Fibroblast of lung (primary cell): Measurements from ENCODE around the gene TMEM119. TPM values are rescaled to one million over a fixed set of nuclear protein-coding genes. Genes with fewer than 3 reads are reported as not detected.

Experiments
- DNase-seq, 2 donors: peaks; one replicate each; pipeline versions ENCODE4 v3.0.0 to v3.0.0-alpha.2; 2010; ENCODE audit warnings: low read depth in 2 of 2
- H2AFZ ChIP-seq: 2 replicates; pipeline ENCODE4 v1.5.1; 2012; ENCODE audit warnings: low read length, control low read depth, inconsistent platforms
- H3K27ac ChIP-seq: 2 replicates; pipeline ENCODE4 v1.5.1; 2011; ENCODE audit warnings: low read length, control low read depth; ENCODE audit not compliant: insufficient read depth
- H3K27me3 ChIP-seq: 2 replicates; pipeline ENCODE4 v1.5.1; 2011; ENCODE audit warnings: mild to moderate bottlenecking, low read length; ENCODE audit not compliant: control insufficient read depth, insufficient read depth
- H3K36me3 ChIP-seq: 2 replicates; pipeline ENCODE4 v1.5.1; 2011; ENCODE audit warnings: low read length; ENCODE audit not compliant: control insufficient read depth, insufficient read depth
- H3K4me1 ChIP-seq: 2 replicates; pipeline ENCODE4 v1.5.1; 2011; ENCODE audit warnings: low read length; ENCODE audit not compliant: control insufficient read depth, insufficient read depth; ENCODE audit errors: extremely low read depth
- H3K4me2 ChIP-seq: 2 replicates; pipeline ENCODE4 v1.5.1; 2011; ENCODE audit warnings: low read length, control low read depth; ENCODE audit not compliant: insufficient read depth; ENCODE audit errors: extremely low read depth
- H3K4me3 ChIP-seq, 4 experiments: fragments of 200-600 bp in 1 of 4; sonication (generic) in 1 of 4; replicated peaks in 1 of 4; 2 replicates each; pipeline ENCODE4 v1.5.1; 2011 to 2016; ENCODE audit warnings: low read length in 4 of 4, low read depth in 3 of 4, mild to moderate bottlenecking in 3 of 4, control low read depth in 2 of 4, inconsistent platforms in 1 of 4, mixed read lengths in 1 of 4; ENCODE audit not compliant: insufficient read depth in 1 of 4; ENCODE audit errors: control extremely low read depth in 1 of 4
- H3K79me2 ChIP-seq: 2 replicates; pipeline ENCODE4 v1.5.1; 2012; ENCODE audit warnings: mild to moderate bottlenecking, low read length, inconsistent platforms; ENCODE audit not compliant: control insufficient read depth, insufficient read depth
- H3K9ac ChIP-seq: 2 replicates; pipeline ENCODE4 v1.5.1; 2011; ENCODE audit warnings: mild to moderate bottlenecking, low read length, control low read depth; ENCODE audit not compliant: insufficient read depth
- H3K9me3 ChIP-seq: 2 replicates; pipeline ENCODE4 v1.5.1; 2012; ENCODE audit warnings: low read depth, low read length; ENCODE audit not compliant: control insufficient read depth, insufficient read depth
- H4K20me1 ChIP-seq: 2 replicates; pipeline ENCODE4 v1.5.1; 2011; ENCODE audit warnings: low read length; ENCODE audit not compliant: control insufficient read depth, insufficient read depth; ENCODE audit errors: extremely low read depth
- CTCF ChIP-seq, 2 donors: IDR thresholded peaks in 1 of 2; conservative IDR thresholded peaks in 1 of 2; 1 replicate in 1 of 2; 2 replicates in 1 of 2; pipeline ENCODE4 v1.5.1; 2011 to 2012; ENCODE audit warnings: low read length in 2 of 2, control low read depth in 1 of 2, inconsistent platforms in 1 of 2, low read depth in 1 of 2, mild to moderate bottlenecking in 1 of 2
- EZH2 ChIP-seq: IDR thresholded peaks from 2 replicates; pipeline ENCODE4 v1.5.1; 2012; ENCODE audit warnings: low read length, control low read depth, mild to moderate bottlenecking; ENCODE audit errors: missing control alignments
- polyA minus RNA-seq: library from RNA; depleted of rRNA, polyadenylated mRNA; stranded (reverse); fragments of >200 nt; gene quantifications from 2 replicates; pipeline ENCODE4 v1.2.3, GENCODE V29; 2011; ENCODE audit warnings: low replicate concordance
- polyA plus RNA-seq, 2 donors: library from polyadenylated mRNA; depleted of rRNA in 1 of 2; stranded (reverse) in 1 of 2; unstranded in 1 of 2; fragments of >200 nt; gene quantifications; 2 replicates each; pipeline ENCODE4 v1.2.1, GENCODE V29; 2011 to 2012; ENCODE audit warnings: missing spikeins in 1 of 2
- total RNA-seq: library from RNA; depleted of rRNA; stranded (reverse); fragments of >200 nt; gene quantifications from 2 replicates; pipeline ENCODE4 v1.2.1, GENCODE V29; 2014

The TMEM119 gene
- total RNA-seq (132 and 358 TPM in 2 replicates), polyA plus RNA-seq (126 and 154 TPM in 2 replicates), polyA minus RNA-seq (306 and 401 TPM in 2 replicates)
- polyA plus RNA-seq (2012), result 199 and 246 TPM in 2 replicates

- Histone ChIP-seq H3K79me2 (peaks cover 35% of the 10 kb centered on the region), H3K9me3 (no peaks in the 10 kb centered on the region), H3K9ac (peak within 1 kb of the TSS; percentile 72), H3K4me2 (peak within 1 kb of the TSS; percentile 94), H3K27me3 (no peaks in the 10 kb centered on the region), H4K20me1 (no peaks in the 10 kb centered on the region), H3K27ac (peak within 1 kb of the TSS; percentile 72), H3K4me1 (peaks cover 19% of the 10 kb centered on the region), H2AFZ (no peak within 1 kb of the TSS), H3K36me3 (peaks cover 12% of the 10 kb centered on the region), H3K4me3 (peak within 1 kb of the TSS; percentile 66 to 97 (median 82))
- peak; percentile 40 to 75 for DNase-seq
- TF ChIP-seq CTCF (conservative IDR thresholded peaks at IDR 0.05 in 1 of 2, IDR thresholded peaks at IDR 0.05 in 1 of 2; ENCODE audit: low read depth in 1 of 2, low read length in 2 of 2), result no peak
- no peak for TF ChIP-seq EZH2
Measured at GRCh38 chr12:108597559-108598471, at the start of gene TMEM119. TSS of gene TMEM119 (minus strand) at chr12:108598084. CDS start at chr12:108592383, 5,701 bp downstream.

GRCh38 chr12:108646600-108647579, 49.0 kb upstream of the TMEM119 start:
- Histone ChIP-seq H4K20me1 (no peaks in the 10 kb centered on the region), H3K4me1 (peaks cover 42% of the 10 kb centered on the region), H3K9me3 (no peaks in the 10 kb centered on the region), H2AFZ (no peak overlapping the region), H3K36me3 (peaks cover 30% of the 10 kb centered on the region), H3K27ac (peak overlapping the region; percentile 48), H3K27me3 (no peaks in the 10 kb centered on the region), H3K4me3 (no peak overlapping the region), H3K79me2 (peaks cover 26% of the 10 kb centered on the region), H3K9ac (no peak overlapping the region), H3K4me2 (no peak overlapping the region)
- DNase-seq, result peak; percentile 60
- TF ChIP-seq CTCF (conservative IDR thresholded peaks at IDR 0.05 in 1 of 2, IDR thresholded peaks at IDR 0.05 in 1 of 2; ENCODE audit: low read depth in 1 of 2, low read length in 2 of 2), result peak; percentile 15 to 39
- TF ChIP-seq EZH2, result no peak
